ENCODE measurements around the gene NUDT2. TPM values are rescaled to one million over a fixed set of nuclear protein-coding genes. Genes with fewer than 3 reads are reported as not detected.
"Not testable (repeated sequence)": the region's sequence is repeated elsewhere in the genome, so short reads cannot be mapped to it uniquely, and the experiment has no call there.

Gene NUDT2
- 14.5 and 17.7 TPM in 2 replicates for total RNA-seq (2014; rRNA removed; shearing (Covaris generic))
- polyA plus RNA-seq (2015; cell fraction: cytosol; rRNA removed) = 13.5 and 14.2 TPM in 2 replicates
- 10.2 and 18.1 TPM in 2 replicates for polyA plus RNA-seq (2015; cell fraction: nucleus; rRNA removed)

GRCh38 chr9:34328987-34329832 is at the start of gene NUDT2, which contains the start of gene KIF24:
Gene NUDT2, plus strand, starts transcription at chr9:34329569. Its CDS starts 9,471 bp downstream, at chr9:34339040.
Gene KIF24, minus strand, starts transcription at chr9:34329268. Its CDS starts 17,922 bp downstream, at chr9:34311346.
- DNase-seq (ENCODE audit: low read depth, low spot score) = peak; percentile 100
- in situ Hi-C loops (cut with HindIII; ENCODE audit: low pct_unique_long_range_greater_than_20kb, low sequenced_read_pairs) = no loop called here

DNA sequence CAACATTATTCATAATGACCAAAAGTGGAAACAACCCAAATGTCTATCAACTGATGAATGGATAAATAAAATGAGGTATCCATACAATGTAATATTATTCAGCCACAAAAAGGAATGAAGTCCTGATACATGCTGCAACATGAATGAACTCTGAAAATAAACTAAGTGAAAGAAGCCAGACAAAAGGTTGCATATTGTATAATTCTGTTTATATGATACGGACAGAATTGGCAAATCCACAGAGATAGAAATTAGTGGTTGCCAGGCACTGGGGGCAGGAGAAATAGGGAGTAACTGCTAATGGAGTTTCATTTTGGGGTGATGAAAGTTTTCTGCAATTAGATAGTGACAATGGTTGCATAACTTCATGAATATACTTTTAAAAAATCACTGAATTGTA is 47.3 kb upstream of the NUDT2 start:
- no peak for DNase-seq (ENCODE audit: low read depth, low spot score)
- in situ Hi-C loops (cut with HindIII; ENCODE audit: low pct_unique_long_range_greater_than_20kb, low sequenced_read_pairs) = no loop called here

DNA sequence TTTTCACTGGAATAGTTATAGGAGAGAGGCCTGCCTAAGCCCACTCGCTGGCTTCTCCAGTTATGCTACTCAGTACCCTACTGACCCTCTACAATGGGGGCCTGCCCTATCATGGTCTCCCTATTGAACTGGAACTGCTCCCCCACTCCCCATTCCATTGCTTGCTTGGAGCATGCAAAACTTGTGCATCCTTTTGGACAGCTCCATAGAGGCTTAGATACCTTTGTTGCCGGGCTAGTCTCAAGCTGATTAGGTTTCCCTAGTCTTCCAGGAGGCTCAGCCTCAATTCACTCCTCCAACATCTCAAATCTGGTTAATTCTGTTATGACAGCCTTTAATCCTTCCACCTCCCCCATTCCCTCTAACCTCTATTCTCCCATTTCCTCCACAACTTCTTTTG is 40.2 kb upstream of the NUDT2 start:
- in situ Hi-C loops (cut with HindIII; ENCODE audit: low pct_unique_long_range_greater_than_20kb, low sequenced_read_pairs) = no loop called here
- no peak for DNase-seq (ENCODE audit: low read depth, low spot score)

DNA sequence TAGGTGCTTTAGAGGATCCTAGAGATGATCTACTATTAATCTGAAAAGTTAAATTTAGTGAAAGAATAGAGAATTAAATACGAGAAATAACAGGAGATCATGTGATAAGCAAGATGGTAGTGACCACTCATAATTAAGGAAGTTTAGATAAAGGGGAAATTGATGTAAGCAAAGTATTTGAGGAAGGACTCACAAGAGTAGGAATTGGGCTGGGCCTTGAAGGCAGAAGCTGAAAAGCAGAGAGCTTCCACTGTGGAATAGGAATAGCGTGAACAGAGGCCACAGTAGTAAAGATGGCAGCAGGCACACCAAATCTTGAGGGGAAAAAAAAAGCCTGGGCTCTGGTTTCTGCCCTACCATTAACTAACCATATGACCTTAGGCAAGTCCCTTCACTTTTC is 38.3 kb upstream of the NUDT2 start:
- in situ Hi-C loops (cut with HindIII; ENCODE audit: low pct_unique_long_range_greater_than_20kb, low sequenced_read_pairs) = no loop called here
- no peak for DNase-seq (ENCODE audit: low read depth, low spot score)

- DNase-seq (ENCODE audit: low read depth, low spot score) = no peak
- in situ Hi-C loops (cut with HindIII; ENCODE audit: low pct_unique_long_range_greater_than_20kb, low sequenced_read_pairs) = no loop called here
Measured at GRCh38 chr9:34291423-34291822, 37.9 kb upstream of the NUDT2 start.

DNA sequence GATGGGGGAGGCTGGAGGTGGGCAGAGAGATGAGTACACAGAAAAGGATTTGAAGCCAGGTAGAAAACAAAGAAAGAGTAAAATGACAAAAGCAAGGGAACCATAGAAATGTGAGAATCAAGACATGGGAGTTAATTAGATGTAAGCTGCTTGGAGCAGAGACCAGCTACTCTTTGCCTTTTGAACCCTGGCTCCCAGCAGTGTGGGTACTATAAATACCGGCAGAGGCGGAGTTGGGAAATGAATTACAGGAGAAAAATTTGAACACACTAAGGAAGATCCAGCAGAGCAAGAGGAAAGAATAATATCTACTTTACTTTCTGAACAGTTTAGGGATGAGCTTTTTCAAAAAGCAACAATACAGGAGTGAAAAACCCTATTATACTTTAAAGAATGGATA is 36.8 kb upstream of the NUDT2 start:
- no peak for DNase-seq (ENCODE audit: low read depth, low spot score)
- in situ Hi-C loops (cut with HindIII; ENCODE audit: low pct_unique_long_range_greater_than_20kb, low sequenced_read_pairs) = no loop called here

DNA sequence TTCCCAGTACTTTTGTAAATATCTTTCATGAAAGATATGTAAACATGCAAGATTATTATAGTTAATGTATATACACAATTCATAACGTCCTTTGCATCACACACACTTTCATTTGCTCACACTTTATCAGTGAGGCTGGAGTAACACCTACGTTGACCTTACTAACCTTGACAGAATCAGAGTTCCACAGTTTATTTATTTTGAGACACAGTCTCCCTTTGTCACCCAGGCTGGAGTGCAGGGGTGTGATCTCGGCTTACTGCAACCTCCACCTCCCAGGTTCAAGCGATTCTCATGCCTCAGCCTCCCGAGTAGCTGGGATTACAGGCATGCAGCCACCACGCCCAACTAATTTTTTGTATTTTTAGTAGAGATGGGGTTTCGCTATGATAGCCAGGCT is 28.3 kb upstream of the NUDT2 start:
- in situ Hi-C loops (cut with HindIII; ENCODE audit: low pct_unique_long_range_greater_than_20kb, low sequenced_read_pairs); DNase-seq (ENCODE audit: low read depth, low spot score): not testable (repeated sequence)

DNA sequence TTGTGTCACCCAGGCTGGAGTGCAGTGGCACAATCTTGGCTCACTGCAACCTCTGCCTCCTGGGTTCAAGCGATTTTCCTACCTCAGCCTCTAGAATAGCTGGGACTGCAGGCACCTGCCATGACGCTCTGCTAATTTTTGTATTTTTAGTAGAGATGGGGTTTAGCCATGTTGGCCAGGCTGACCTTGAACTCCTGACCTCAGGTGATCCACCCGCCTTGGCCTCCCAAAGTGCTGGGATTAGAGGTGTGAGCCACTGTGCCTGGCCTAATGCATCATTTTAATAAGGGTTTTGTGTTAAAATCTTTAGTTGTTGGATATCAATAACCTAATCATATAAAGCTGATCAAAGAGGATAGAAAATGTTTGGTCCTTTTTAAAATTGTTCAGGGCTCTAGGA is 21.1 kb upstream of the NUDT2 start:
- in situ Hi-C loops (cut with HindIII; ENCODE audit: low pct_unique_long_range_greater_than_20kb, low sequenced_read_pairs); DNase-seq (ENCODE audit: low read depth, low spot score): not testable (repeated sequence)

GRCh38 chr9:34310215-34310614 is 19.2 kb upstream of the NUDT2 start:
- in situ Hi-C loops (cut with HindIII; ENCODE audit: low pct_unique_long_range_greater_than_20kb, low sequenced_read_pairs) = no loop called here
- DNase-seq (ENCODE audit: low read depth, low spot score) = no peak

DNA sequence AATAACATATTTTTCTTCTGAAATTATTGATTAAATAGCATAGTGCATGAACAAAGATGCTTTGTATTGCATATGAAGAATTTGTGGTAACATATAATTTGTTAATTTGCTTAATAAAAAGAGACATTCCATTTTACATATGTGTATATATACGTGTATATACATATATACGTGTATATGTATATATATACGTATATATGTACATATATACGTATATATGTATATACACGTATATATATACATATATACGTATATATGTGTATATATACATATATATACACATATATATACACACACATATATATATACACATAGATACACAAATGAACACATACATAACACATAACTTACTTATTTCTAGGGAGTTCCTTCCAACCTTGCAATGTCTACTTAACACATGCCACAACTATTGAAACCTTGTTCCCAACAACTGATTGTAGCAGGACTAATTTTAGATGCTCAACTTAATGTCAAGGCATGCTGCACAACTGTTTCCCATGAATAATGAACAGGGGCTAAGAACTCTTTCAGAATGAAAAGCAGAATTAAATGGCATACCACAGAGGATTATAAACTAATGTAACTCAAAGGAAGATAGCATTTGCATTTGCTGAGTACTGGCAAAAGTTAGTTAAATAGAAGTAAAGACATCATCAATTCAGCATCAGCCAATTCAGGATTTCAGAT is 17.7 kb upstream of the NUDT2 start:
- DNase-seq (ENCODE audit: low read depth, low spot score) = no peak
- in situ Hi-C loops (cut with HindIII; ENCODE audit: low pct_unique_long_range_greater_than_20kb, low sequenced_read_pairs) = no loop called here

GRCh38 chr9:34317436-34317835 is 11.9 kb upstream of the NUDT2 start:
- DNase-seq (ENCODE audit: low read depth, low spot score) = no peak
- in situ Hi-C loops (cut with HindIII; ENCODE audit: low pct_unique_long_range_greater_than_20kb, low sequenced_read_pairs) = no loop called here

GRCh38 chr9:34318163-34318790 is 11.1 kb upstream of the NUDT2 start:
- no peak for DNase-seq (ENCODE audit: low read depth, low spot score)
- in situ Hi-C loops (cut with HindIII; ENCODE audit: low pct_unique_long_range_greater_than_20kb, low sequenced_read_pairs) = no loop called here

- in situ Hi-C loops (cut with HindIII; ENCODE audit: low pct_unique_long_range_greater_than_20kb, low sequenced_read_pairs) = no loop called here
- no peak for DNase-seq (ENCODE audit: low read depth, low spot score)
Measured at GRCh38 chr9:34321451-34321850, 7.9 kb upstream of the NUDT2 start.

- in situ Hi-C loops (cut with HindIII; ENCODE audit: low pct_unique_long_range_greater_than_20kb, low sequenced_read_pairs) = no loop called here
- no peak for DNase-seq (ENCODE audit: low read depth, low spot score)
Measured at GRCh38 chr9:34322899-34323591, 6.3 kb upstream of the NUDT2 start.

- no peak for DNase-seq (ENCODE audit: low read depth, low spot score)
- in situ Hi-C loops (cut with HindIII; ENCODE audit: low pct_unique_long_range_greater_than_20kb, low sequenced_read_pairs) = no loop called here
Measured at GRCh38 chr9:34326690-34327089, 2.7 kb upstream of the NUDT2 start.

- DNase-seq (ENCODE audit: low read depth, low spot score) = no peak
- in situ Hi-C loops (cut with HindIII; ENCODE audit: low pct_unique_long_range_greater_than_20kb, low sequenced_read_pairs) = no loop called here
Measured at GRCh38 chr9:34328500-34328986, 826 bp upstream of the NUDT2 start.

- in situ Hi-C loops (cut with HindIII; ENCODE audit: low pct_unique_long_range_greater_than_20kb, low sequenced_read_pairs) = no loop called here
- no peak for DNase-seq (ENCODE audit: low read depth, low spot score)
Measured at GRCh38 chr9:34331196-34331595, 1.8 kb downstream of the NUDT2 start.
